ENCODE results near the gene BBS2. TPM values are rescaled to one million over a fixed set of nuclear protein-coding genes. Genes with fewer than 3 reads are reported as not detected.
"Not testable (repeated sequence)": the region's sequence is repeated elsewhere in the genome, so short reads cannot be mapped to it uniquely, and the experiment has no call there.

Gene BBS2
- total RNA-seq, 1 donor from 2014 or later: 86.1 TPM

- Histone ChIP-seq H3K27ac (ENCODE audit: low read depth, low read length) (no peak overlapping the region), H3K36me3 (ENCODE audit: control insufficient read depth in 3 of 3, insufficient read depth in 3 of 3, low read length in 3 of 3) (peaks cover 19 to 40% (median 26%) of the 10 kb centered on the region in 3 donors), H3K9ac (ENCODE audit: low read depth in 1 of 3, low read length in 3 of 3) (no peak overlapping the region), H3K4me3 (ENCODE audit: low read length in 3 of 3) (no peak overlapping the region), H3K27me3 (ENCODE audit: control insufficient read depth in 3 of 3, insufficient read depth in 3 of 3, low read length in 3 of 3) (no peaks in the 10 kb centered on the region), H3K4me1 (ENCODE audit: control insufficient read depth in 3 of 3, insufficient read depth in 3 of 3, low read length in 3 of 3) (peaks cover 3 to 10% (median 7%) of the 10 kb centered on the region in 3 donors), H3K9me3 (ENCODE audit: control insufficient read depth in 3 of 3, low read length in 3 of 3) (no peaks in the 10 kb centered on the region)
Measured at GRCh38 chr16:56506941-56507340, 12.9 kb downstream of the BBS2 start.

- no peak overlapping the region for H3K9ac ChIP-seq (ENCODE audit: low read depth in 1 of 3, low read length in 3 of 3)
- H3K27me3 ChIP-seq (ENCODE audit: control insufficient read depth in 3 of 3, insufficient read depth in 3 of 3, low read length in 3 of 3): no peaks in the 10 kb centered on the region
- no peak overlapping the region for H3K4me3 ChIP-seq (ENCODE audit: low read length in 3 of 3)
- no peak overlapping the region for H3K27ac ChIP-seq (ENCODE audit: low read depth, low read length)
- H3K9me3 ChIP-seq (ENCODE audit: control insufficient read depth in 3 of 3, low read length in 3 of 3): no peaks in the 10 kb centered on the region
- H3K36me3 ChIP-seq (ENCODE audit: control insufficient read depth in 3 of 3, insufficient read depth in 3 of 3, low read length in 3 of 3): peaks cover 30 to 55% (median 35%) of the 10 kb centered on the region in 3 donors
- peaks cover 3% of the 10 kb centered on the region in 3 donors for H3K4me1 ChIP-seq (ENCODE audit: control insufficient read depth in 3 of 3, insufficient read depth in 3 of 3, low read length in 3 of 3)
Measured at GRCh38 chr16:56505181-56505580, 14.6 kb downstream of the BBS2 start.

GRCh38 chr16:56493815-56494214, 26.0 kb downstream of the BBS2 start:
- Histone ChIP-seq H3K4me1 (ENCODE audit: control insufficient read depth in 3 of 3, insufficient read depth in 3 of 3, low read length in 3 of 3) (no peaks in the 10 kb centered on the region), H3K27me3 (ENCODE audit: control insufficient read depth in 3 of 3, insufficient read depth in 3 of 3, low read length in 3 of 3) (no peaks in the 10 kb centered on the region), H3K9me3 (ENCODE audit: control insufficient read depth in 3 of 3, low read length in 3 of 3) (no peaks in the 10 kb centered on the region), H3K9ac (ENCODE audit: low read depth in 1 of 3, low read length in 3 of 3) (no peak overlapping the region), H3K36me3 (ENCODE audit: control insufficient read depth in 3 of 3, insufficient read depth in 3 of 3, low read length in 3 of 3) (peaks cover 11 to 35% (median 30%) of the 10 kb centered on the region in 3 donors), H3K4me3 (ENCODE audit: low read length in 3 of 3) (no peak overlapping the region), H3K27ac (ENCODE audit: low read depth, low read length) (no peak overlapping the region)

GRCh38 chr16:56493126-56493525, 26.7 kb downstream of the BBS2 start:
- H3K4me3 ChIP-seq (ENCODE audit: low read length in 3 of 3): no peak overlapping the region
- H3K9me3 ChIP-seq (ENCODE audit: control insufficient read depth in 3 of 3, low read length in 3 of 3): no peaks in the 10 kb centered on the region
- no peaks in the 10 kb centered on the region for H3K4me1 ChIP-seq (ENCODE audit: control insufficient read depth in 3 of 3, insufficient read depth in 3 of 3, low read length in 3 of 3)
- peaks cover 10 to 28% (median 23%) of the 10 kb centered on the region in 3 donors for H3K36me3 ChIP-seq (ENCODE audit: control insufficient read depth in 3 of 3, insufficient read depth in 3 of 3, low read length in 3 of 3)
- no peak overlapping the region for H3K9ac ChIP-seq (ENCODE audit: low read depth in 1 of 3, low read length in 3 of 3)
- no peak overlapping the region for H3K27ac ChIP-seq (ENCODE audit: low read depth, low read length)
- H3K27me3 ChIP-seq (ENCODE audit: control insufficient read depth in 3 of 3, insufficient read depth in 3 of 3, low read length in 3 of 3): no peaks in the 10 kb centered on the region

GRCh38 chr16:56491657-56492261, 28.1 kb downstream of the BBS2 start:
- Histone ChIP-seq H3K27ac (ENCODE audit: low read depth, low read length) (no peak overlapping the region), H3K36me3 (ENCODE audit: control insufficient read depth in 3 of 3, insufficient read depth in 3 of 3, low read length in 3 of 3) (peaks cover 7 to 22% (median 10%) of the 10 kb centered on the region in 3 donors), H3K9ac (ENCODE audit: low read depth in 1 of 3, low read length in 3 of 3) (no peak overlapping the region), H3K9me3 (ENCODE audit: control insufficient read depth in 3 of 3, low read length in 3 of 3) (no peaks in the 10 kb centered on the region), H3K27me3 (ENCODE audit: control insufficient read depth in 3 of 3, insufficient read depth in 3 of 3, low read length in 3 of 3) (no peaks in the 10 kb centered on the region), H3K4me1 (ENCODE audit: control insufficient read depth in 3 of 3, insufficient read depth in 3 of 3, low read length in 3 of 3) (no peaks in the 10 kb centered on the region), H3K4me3 (ENCODE audit: low read length in 3 of 3) (no peak overlapping the region)

GRCh38 chr16:56488868-56489267, 31.0 kb downstream of the BBS2 start:
- H3K27me3 ChIP-seq (ENCODE audit: control insufficient read depth in 3 of 3, insufficient read depth in 3 of 3, low read length in 3 of 3); H3K9ac ChIP-seq (ENCODE audit: low read depth in 1 of 3, low read length in 3 of 3); H3K9me3 ChIP-seq (ENCODE audit: control insufficient read depth in 3 of 3, low read length in 3 of 3); H3K4me1 ChIP-seq (ENCODE audit: control insufficient read depth in 3 of 3, insufficient read depth in 3 of 3, low read length in 3 of 3); H3K27ac ChIP-seq (ENCODE audit: low read depth, low read length); H3K4me3 ChIP-seq (ENCODE audit: low read length in 3 of 3): not testable (repeated sequence)
- H3K36me3 ChIP-seq (ENCODE audit: control insufficient read depth in 3 of 3, insufficient read depth in 3 of 3, low read length in 3 of 3): peaks cover 0 to 25% (median 13%) of the 10 kb centered on the region in 3 donors

- H3K36me3 ChIP-seq (ENCODE audit: control insufficient read depth in 3 of 3, insufficient read depth in 3 of 3, low read length in 3 of 3): peaks cover under 1 to 26% (median 17%) of the 10 kb centered on the region in 3 donors
Measured at GRCh38 chr16:56488035-56488434, 31.8 kb downstream of the BBS2 start.

GRCh38 chr16:56483394-56483793, 36.4 kb downstream of the BBS2 start:
- Histone ChIP-seq H3K9ac (ENCODE audit: low read depth in 1 of 3, low read length in 3 of 3) (no peak overlapping the region), H3K27ac (ENCODE audit: low read depth, low read length) (no peak overlapping the region), H3K36me3 (ENCODE audit: control insufficient read depth in 3 of 3, insufficient read depth in 3 of 3, low read length in 3 of 3) (peaks cover 8 to 30% (median 22%) of the 10 kb centered on the region in 3 donors), H3K9me3 (ENCODE audit: control insufficient read depth in 3 of 3, low read length in 3 of 3) (no peaks in the 10 kb centered on the region), H3K4me3 (ENCODE audit: low read length in 3 of 3) (no peak overlapping the region), H3K27me3 (ENCODE audit: control insufficient read depth in 3 of 3, insufficient read depth in 3 of 3, low read length in 3 of 3) (no peaks in the 10 kb centered on the region), H3K4me1 (ENCODE audit: control insufficient read depth in 3 of 3, insufficient read depth in 3 of 3, low read length in 3 of 3) (peaks cover 4 to 26% (median 25%) of the 10 kb centered on the region in 3 donors)

More at GRCh38 chr16:56488035-56488434, 31.8 kb downstream of the BBS2 start:
- Histone ChIP-seq H3K4me3 (ENCODE audit: low read length in 3 of 3) (no peak overlapping the region), H3K9me3 (ENCODE audit: control insufficient read depth in 3 of 3, low read length in 3 of 3) (no peaks in the 10 kb centered on the region), H3K27ac (ENCODE audit: low read depth, low read length) (no peak overlapping the region), H3K9ac (ENCODE audit: low read depth in 1 of 3, low read length in 3 of 3) (no peak overlapping the region), H3K27me3 (ENCODE audit: control insufficient read depth in 3 of 3, insufficient read depth in 3 of 3, low read length in 3 of 3) (no peaks in the 10 kb centered on the region), H3K4me1 (ENCODE audit: control insufficient read depth in 3 of 3, insufficient read depth in 3 of 3, low read length in 3 of 3) (no peaks in the 10 kb centered on the region)

GRCh38 chr16:56482683-56483236, 37.1 kb downstream of the BBS2 start:
- H3K9ac ChIP-seq (ENCODE audit: low read depth in 1 of 3, low read length in 3 of 3): no peak overlapping the region
- peaks cover 4 to 27% (median 25%) of the 10 kb centered on the region in 3 donors for H3K4me1 ChIP-seq (ENCODE audit: control insufficient read depth in 3 of 3, insufficient read depth in 3 of 3, low read length in 3 of 3)
- H3K36me3 ChIP-seq (ENCODE audit: control insufficient read depth in 3 of 3, insufficient read depth in 3 of 3, low read length in 3 of 3): peaks cover 8 to 27% (median 22%) of the 10 kb centered on the region in 3 donors
- H3K4me3 ChIP-seq (ENCODE audit: low read length in 3 of 3): no peak overlapping the region
- no peaks in the 10 kb centered on the region for H3K27me3 ChIP-seq (ENCODE audit: control insufficient read depth in 3 of 3, insufficient read depth in 3 of 3, low read length in 3 of 3)
- no peak overlapping the region for H3K27ac ChIP-seq (ENCODE audit: low read depth, low read length)
- no peaks in the 10 kb centered on the region for H3K9me3 ChIP-seq (ENCODE audit: control insufficient read depth in 3 of 3, low read length in 3 of 3)

GRCh38 chr16:56481468-56482122, 38.2 kb downstream of the BBS2 start:
- peak overlapping the region; percentile 43 for H3K27ac ChIP-seq (ENCODE audit: low read depth, low read length)
- no peak overlapping the region for H3K9ac ChIP-seq (ENCODE audit: low read depth in 1 of 3, low read length in 3 of 3)
- peaks cover 4 to 30% (median 27%) of the 10 kb centered on the region in 3 donors for H3K4me1 ChIP-seq (ENCODE audit: control insufficient read depth in 3 of 3, insufficient read depth in 3 of 3, low read length in 3 of 3)
- H3K9me3 ChIP-seq (ENCODE audit: control insufficient read depth in 3 of 3, low read length in 3 of 3): no peaks in the 10 kb centered on the region
- H3K27me3 ChIP-seq (ENCODE audit: control insufficient read depth in 3 of 3, insufficient read depth in 3 of 3, low read length in 3 of 3): no peaks in the 10 kb centered on the region
- H3K36me3 ChIP-seq (ENCODE audit: control insufficient read depth in 3 of 3, insufficient read depth in 3 of 3, low read length in 3 of 3): peaks cover 10 to 30% (median 25%) of the 10 kb centered on the region in 3 donors
- H3K4me3 ChIP-seq (ENCODE audit: low read length in 3 of 3): no peak overlapping the region

All from skeletal muscle tissue (tissue), 4 donors.